Neutrophil (primary cell): ENCODE data around the gene RORC.

Experiments
- H3K27ac ChIP-seq: fragments of 200-600 bp; sonication (generic); 2 replicates; pipeline ENCODE4 v1.5.1; 2016; ENCODE audit warnings: mild to moderate bottlenecking, moderate library complexity
- H3K27me3 ChIP-seq: fragments of 200-600 bp; sonication (generic); 2 replicates; pipeline ENCODE4 v1.6.0; 2016; ENCODE audit warnings: mild to moderate bottlenecking
- H3K36me3 ChIP-seq: fragments of 200-600 bp; sonication (generic); 2 replicates; pipeline ENCODE4 v1.5.1; 2017
- H3K4me1 ChIP-seq, 2 experiments: fragments of 200-600 bp in 1 of 2; sonication (generic) in 1 of 2; 1 replicate in 1 of 2; 2 replicates in 1 of 2; pipeline versions ENCODE4 v1.5.1 to v1.6.1; 2013 to 2016; ENCODE audit warnings: low read depth in 1 of 2, low read length in 1 of 2, mild to moderate bottlenecking in 1 of 2, moderate library complexity in 1 of 2; ENCODE audit not compliant: control insufficient read depth in 1 of 2, insufficient read depth in 1 of 2
- H3K4me3 ChIP-seq, 2 experiments: fragments of 200-600 bp in 1 of 2; sonication (generic) in 1 of 2; 1 replicate in 1 of 2; 2 replicates in 1 of 2; pipeline ENCODE4 v1.5.1; 2013 to 2016; ENCODE audit warnings: low read depth in 1 of 2, low read length in 1 of 2, mild to moderate bottlenecking in 1 of 2, moderate library complexity in 1 of 2
- H3K9me3 ChIP-seq: fragments of 200-600 bp; sonication (generic); 2 replicates; pipeline ENCODE4 v1.5.1; 2016
- CTCF ChIP-seq: fragments of 200-600 bp; sonication (generic); IDR thresholded peaks from 2 replicates; pipeline ENCODE4 v1.5.1; 2016; ENCODE audit warnings: antibody characterized with exemption

Gene RORC

GRCh38 chr1:151839457-151840403 lies 8.1 kb upstream of the RORC start, which contains the start of gene C2CD4D:
TSS of gene C2CD4D (minus strand) at chr1:151839820. CDS start at chr1:151838989, 831 bp downstream.
- H3K4me1 ChIP-seq, result peaks cover 7 to 20% of the 10 kb centered on the region in 2 experiments
- no peak within 1 kb of the TSS for H3K27ac ChIP-seq

GRCh38 chr1:151839082-151839412 lies 7.4 kb upstream of the RORC start:
- Histone ChIP-seq H3K4me1 (peaks cover 7 to 20% of the 10 kb centered on the region in 2 experiments), H3K9me3 (no peaks in the 10 kb centered on the region), H3K4me3 (no peak overlapping the region), H3K27me3 (peaks cover 99% of the 10 kb centered on the region), H3K27ac (no peak overlapping the region), H3K36me3 (no peaks in the 10 kb centered on the region)
- no peak for TF ChIP-seq CTCF

More at GRCh38 chr1:151839457-151840403, 8.1 kb upstream of the RORC start, which contains the start of gene C2CD4D:
- Histone ChIP-seq H3K27me3 (peaks cover 100% of the 10 kb centered on the region), H3K36me3 (no peaks in the 10 kb centered on the region), H3K9me3 (no peaks in the 10 kb centered on the region), H3K4me3 (no peak within 1 kb of the TSS)
- TF ChIP-seq CTCF, result no peak

- peaks cover 99% of the 10 kb centered on the region for H3K27me3 ChIP-seq
These were observed 6.8 kb upstream of the RORC start for GRCh38 chr1:151838222-151839081.

GRCh38 chr1:151837884-151838221 lies 6.3 kb upstream of the RORC start:
- Histone ChIP-seq H3K9me3 (no peaks in the 10 kb centered on the region), H3K4me1 (peaks cover 7 to 20% of the 10 kb centered on the region in 2 experiments), H3K4me3 (no peak overlapping the region), H3K27me3 (peaks cover 96% of the 10 kb centered on the region), H3K36me3 (no peaks in the 10 kb centered on the region), H3K27ac (no peak overlapping the region)
- TF ChIP-seq CTCF, result no peak

More at GRCh38 chr1:151838222-151839081, 6.8 kb upstream of the RORC start:
- TF ChIP-seq CTCF, result no peak
- Histone ChIP-seq H3K9me3 (no peaks in the 10 kb centered on the region), H3K4me1 (peaks cover 7 to 20% of the 10 kb centered on the region in 2 experiments), H3K36me3 (no peaks in the 10 kb centered on the region), H3K27ac (no peak overlapping the region), H3K4me3 (no peak overlapping the region)

- Histone ChIP-seq H3K27me3 (peaks cover 90% of the 10 kb centered on the region), H3K4me1 (peaks cover 7 to 20% of the 10 kb centered on the region in 2 experiments)
These were observed 5.6 kb upstream of the RORC start for GRCh38 chr1:151837197-151837596.

More at GRCh38 chr1:151837197-151837596, 5.6 kb upstream of the RORC start:
- TF ChIP-seq CTCF, result no peak
- Histone ChIP-seq H3K4me3 (no peak overlapping the region), H3K9me3 (no peaks in the 10 kb centered on the region), H3K27ac (no peak overlapping the region), H3K36me3 (no peaks in the 10 kb centered on the region)
